CD4-positive, alpha-beta memory T cell (primary cell): ENCODE measurements around the gene PDGFB. TPM values are rescaled to one million over a fixed set of nuclear protein-coding genes. Genes with fewer than 3 reads are reported as not detected.

ENCODE experiments used
- CTCF ChIA-PET: fragments of 350-600 bp; sonication (Branson Sonifier 250); formaldehyde crosslinking; loops from one replicate; lab custom pipeline; 2021; ENCODE audit warnings: inconsistent platforms; ENCODE audit not compliant: partially characterized antibody; lab: Charles Lee
- POLR2A ChIA-PET: fragments of 350-600 bp; sonication (Branson Sonifier 250); formaldehyde crosslinking; loops from one replicate; lab custom pipeline; 2021; ENCODE audit not compliant: partially characterized antibody; lab: Charles Lee
- DNase-seq, 5 donors: peaks; one replicate each; pipeline versions ENCODE4 v3.0.0 to v3.0.0-alpha.2; 2020 to 2022; ENCODE audit warnings: mixed read lengths in 1 of 5
- H3K27ac ChIP-seq: one replicate; pipeline ENCODE4 v1.7.0; 2013; ENCODE audit warnings: low read depth, low read length
- H3K27me3 ChIP-seq: 2 replicates; pipeline ENCODE4 v1.7.0; 2013; ENCODE audit warnings: mild to moderate bottlenecking, low read length, moderate library complexity; ENCODE audit not compliant: insufficient read depth
- H3K36me3 ChIP-seq: 2 replicates; pipeline ENCODE4 v1.7.0; 2013; ENCODE audit warnings: mild to moderate bottlenecking, low read length, moderate library complexity; ENCODE audit not compliant: insufficient read depth
- H3K4me1 ChIP-seq: 2 replicates; pipeline ENCODE4 v1.7.0; 2013; ENCODE audit warnings: mild to moderate bottlenecking, low read length, moderate library complexity; ENCODE audit not compliant: insufficient read depth
- H3K4me3 ChIP-seq, 2 donors: one replicate each; pipeline ENCODE4 v1.7.0; 2013; ENCODE audit warnings: low read length in 2 of 2, mild to moderate bottlenecking in 1 of 2
- H3K9me3 ChIP-seq, 2 donors: one replicate each; pipeline ENCODE4 v1.7.0; 2013; ENCODE audit warnings: low read length in 2 of 2, control low read depth in 1 of 2; ENCODE audit not compliant: control insufficient read depth in 1 of 2
- H3K27ac Mint-ChIP-seq, 7 donors: one replicate each; pipeline ENCODE4 v1.8.0; 2020 to 2021; ENCODE audit warnings: mixed read lengths in 7 of 7, mild to moderate bottlenecking in 6 of 7, inconsistent platforms in 3 of 7, moderate library complexity in 3 of 7
- H3K27me3 Mint-ChIP-seq, 2 donors: one replicate each; pipeline ENCODE4 v1.8.0; 2020 to 2021; ENCODE audit warnings: mixed read lengths in 2 of 2
- H3K36me3 Mint-ChIP-seq, 2 donors: one replicate each; pipeline ENCODE4 v1.8.0; 2020 to 2021; ENCODE audit warnings: mixed read lengths in 2 of 2, inconsistent platforms in 1 of 2, mild to moderate bottlenecking in 1 of 2
- H3K4me1 Mint-ChIP-seq, 4 donors: one replicate each; pipeline ENCODE4 v1.8.0; 2020 to 2021; ENCODE audit warnings: mixed read lengths in 4 of 4, mild to moderate bottlenecking in 1 of 4
- H3K4me3 Mint-ChIP-seq, 8 donors: one replicate each; pipeline ENCODE4 v1.8.0; 2020 to 2021; ENCODE audit warnings: mixed read lengths in 8 of 8, mild to moderate bottlenecking in 7 of 8, moderate library complexity in 6 of 8, inconsistent platforms in 3 of 8
- H3K9me3 Mint-ChIP-seq, 8 donors: one replicate each; pipeline ENCODE4 v1.8.0; 2020 to 2021; ENCODE audit warnings: mixed read lengths in 8 of 8, mild to moderate bottlenecking in 5 of 8, inconsistent platforms in 3 of 8, moderate library complexity in 1 of 8
- intact Hi-C: fragments of 100-400 bp; cut with micrococcal nuclease; formaldehyde crosslinking; loops from one replicate; pipeline ENCODE4 v1.15.1; 2023
- polyA plus RNA-seq, 2 donors: library from polyadenylated mRNA; unstranded; fragments of 300-500 nt; fragmentation: Illumina TruSeq; gene quantifications; one replicate each; pipeline ENCODE4 v1.2.3, GENCODE V29; 2021
- total RNA-seq, 2 experiments: library from RNA; stranded (reverse); gene quantifications; one replicate each; pipeline ENCODE4 v1.2.3, GENCODE V29; 2021

Gene PDGFB
- total and polyA plus RNA-seq, 4 experiments from 2014 or later, result 6.8 to 16.9 (median 13.6) TPM

DNA sequence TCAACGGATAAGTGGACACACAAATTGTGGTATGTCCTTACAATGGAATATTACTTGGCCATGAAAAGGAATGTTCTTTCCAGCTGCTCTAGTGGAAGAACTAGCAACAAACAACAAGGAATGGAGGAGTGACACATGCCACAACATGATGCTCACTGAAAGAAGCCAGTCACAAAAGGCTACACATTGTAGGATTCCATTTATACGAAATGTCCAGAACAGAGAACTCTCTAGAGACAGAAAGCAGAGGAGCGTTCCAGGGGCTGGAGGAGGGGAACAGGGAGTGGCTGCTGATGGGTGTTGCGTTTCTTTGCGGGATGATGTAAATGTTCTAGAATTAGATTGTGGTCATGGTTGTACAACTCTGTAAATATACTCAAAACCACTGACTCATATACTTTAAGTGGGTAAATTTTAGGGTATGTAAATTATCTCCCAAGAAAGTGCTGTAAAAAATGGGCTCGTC is 32.4 kb upstream of the PDGFB start:
- H3K36me3 ChIP-seq, result no peaks in the 10 kb centered on the region
- Mint-ChIP-seq H3K27ac (no peak overlapping the region), H3K36me3 (no peaks in the 10 kb centered on the region), H3K27me3 (peaks cover 3 to 8% of the 10 kb centered on the region in 2 donors), H3K4me3 (no peak overlapping the region), H3K9me3 (peaks cover 0 to 8% (median 3%) of the 10 kb centered on the region in 8 donors), H3K4me1 (peaks cover 0 to 2% (median 0%) of the 10 kb centered on the region in 4 donors)
- no peaks in the 10 kb centered on the region for H3K4me1 ChIP-seq
- H3K4me3 ChIP-seq, result no peak overlapping the region
- ChIA-PET POLR2A (no interaction called here), CTCF (no interaction called here)
- no peaks in the 10 kb centered on the region for H3K9me3 ChIP-seq
- intact Hi-C loops, result no loop called here
- no peaks in the 10 kb centered on the region for H3K27me3 ChIP-seq
- DNase-seq, result no peak
- H3K27ac ChIP-seq, result no peak overlapping the region

DNA sequence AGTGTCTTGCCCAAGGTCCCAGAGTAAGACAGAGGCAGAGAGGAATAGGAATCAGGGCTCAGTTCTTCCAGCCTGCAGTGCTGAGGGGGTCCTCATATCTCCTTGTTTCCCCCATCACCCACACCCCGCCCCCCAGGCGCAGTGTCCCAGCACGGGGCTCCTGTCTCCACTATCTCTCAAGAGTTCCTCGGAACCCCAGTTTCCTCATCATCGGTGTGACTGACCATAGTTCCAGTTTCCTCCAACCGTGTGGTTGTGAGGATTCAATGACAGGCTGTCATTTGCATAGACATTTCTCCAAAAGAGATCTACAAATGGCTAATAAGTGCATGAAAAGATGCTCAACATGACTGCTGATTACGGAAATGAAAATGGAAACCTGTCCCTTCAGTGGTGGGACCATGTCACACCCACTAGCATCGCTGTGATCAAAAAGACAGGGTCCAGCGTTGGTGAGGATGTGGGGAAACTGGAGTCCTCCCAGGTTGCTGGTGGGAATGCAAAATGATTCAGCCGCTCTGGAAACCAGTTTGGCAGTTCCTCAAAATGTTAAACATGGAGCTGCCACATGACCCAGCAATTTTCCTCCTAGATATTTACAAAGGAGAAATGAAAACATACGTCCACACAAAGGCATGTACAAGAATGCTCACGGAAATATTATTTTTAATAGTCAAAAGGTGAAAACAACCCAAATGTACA is 31.8 kb upstream of the PDGFB start:
- CTCF ChIA-PET, result no interaction called here
- H3K27ac Mint-ChIP-seq, result no peak overlapping the region
- H3K4me3 Mint-ChIP-seq, result no peak overlapping the region
- Histone ChIP-seq H3K27ac (no peak overlapping the region), H3K4me3 (no peak overlapping the region), H3K36me3 (no peaks in the 10 kb centered on the region), H3K9me3 (no peaks in the 10 kb centered on the region), H3K27me3 (no peaks in the 10 kb centered on the region), H3K4me1 (no peaks in the 10 kb centered on the region)
- POLR2A ChIA-PET, result no interaction called here
- H3K36me3 Mint-ChIP-seq, result no peaks in the 10 kb centered on the region
- H3K27me3 Mint-ChIP-seq, result peaks cover 3 to 8% of the 10 kb centered on the region in 2 donors
- DNase-seq, result no peak
- intact Hi-C loops, result no loop called here
- H3K9me3 Mint-ChIP-seq, result peaks cover 0 to 8% (median 3%) of the 10 kb centered on the region in 8 donors
- peaks cover 0 to 2% (median 0%) of the 10 kb centered on the region in 4 donors for H3K4me1 Mint-ChIP-seq

DNA sequence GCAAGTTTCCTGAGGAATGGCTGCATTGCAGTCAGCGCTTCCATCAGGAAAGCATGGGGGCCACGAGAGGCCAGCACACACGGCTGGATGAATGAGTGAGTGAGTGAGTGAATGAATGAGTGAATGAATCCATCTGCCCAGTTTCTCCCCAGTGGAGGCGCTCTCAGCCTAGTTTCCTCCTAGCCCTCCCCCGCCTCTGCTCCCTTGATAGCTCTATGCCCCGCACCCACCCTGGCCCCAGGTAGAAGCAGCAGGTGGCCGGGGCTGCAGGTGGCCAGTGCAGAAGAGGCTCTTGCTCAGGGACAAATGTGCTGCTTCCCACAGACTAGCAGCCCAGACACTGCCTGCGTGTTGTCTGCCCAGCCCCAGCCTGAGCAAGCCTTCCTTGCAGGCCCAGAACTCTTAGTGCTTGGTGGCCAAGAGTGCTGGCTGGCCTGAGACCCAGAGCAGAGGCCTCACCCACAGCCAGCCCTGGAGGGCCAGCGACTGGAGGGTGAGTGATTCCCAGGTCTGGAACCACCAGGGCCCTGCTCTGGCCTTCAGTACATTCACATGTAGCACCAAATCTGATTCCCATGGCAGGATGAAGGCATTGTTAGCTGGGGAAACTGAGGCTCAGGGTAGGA is 31.1 kb upstream of the PDGFB start:
- no peak overlapping the region for H3K27ac Mint-ChIP-seq
- no peak overlapping the region for H3K27ac ChIP-seq
- H3K4me1 ChIP-seq, result no peaks in the 10 kb centered on the region
- H3K36me3 ChIP-seq, result no peaks in the 10 kb centered on the region
- peaks cover 0 to 8% (median 3%) of the 10 kb centered on the region in 8 donors for H3K9me3 Mint-ChIP-seq
- no peaks in the 10 kb centered on the region for H3K27me3 ChIP-seq
- intact Hi-C loops, result no loop called here
- H3K4me3 Mint-ChIP-seq, result no peak overlapping the region
- CTCF ChIA-PET, result no interaction called here
- POLR2A ChIA-PET, result no interaction called here
- H3K27me3 Mint-ChIP-seq, result peaks cover 3 to 8% of the 10 kb centered on the region in 2 donors
- H3K4me1 Mint-ChIP-seq, result no peaks in the 10 kb centered on the region
- no peaks in the 10 kb centered on the region for H3K36me3 Mint-ChIP-seq
- no peak for DNase-seq
- no peak overlapping the region for H3K4me3 ChIP-seq
- no peaks in the 10 kb centered on the region for H3K9me3 ChIP-seq

DNA sequence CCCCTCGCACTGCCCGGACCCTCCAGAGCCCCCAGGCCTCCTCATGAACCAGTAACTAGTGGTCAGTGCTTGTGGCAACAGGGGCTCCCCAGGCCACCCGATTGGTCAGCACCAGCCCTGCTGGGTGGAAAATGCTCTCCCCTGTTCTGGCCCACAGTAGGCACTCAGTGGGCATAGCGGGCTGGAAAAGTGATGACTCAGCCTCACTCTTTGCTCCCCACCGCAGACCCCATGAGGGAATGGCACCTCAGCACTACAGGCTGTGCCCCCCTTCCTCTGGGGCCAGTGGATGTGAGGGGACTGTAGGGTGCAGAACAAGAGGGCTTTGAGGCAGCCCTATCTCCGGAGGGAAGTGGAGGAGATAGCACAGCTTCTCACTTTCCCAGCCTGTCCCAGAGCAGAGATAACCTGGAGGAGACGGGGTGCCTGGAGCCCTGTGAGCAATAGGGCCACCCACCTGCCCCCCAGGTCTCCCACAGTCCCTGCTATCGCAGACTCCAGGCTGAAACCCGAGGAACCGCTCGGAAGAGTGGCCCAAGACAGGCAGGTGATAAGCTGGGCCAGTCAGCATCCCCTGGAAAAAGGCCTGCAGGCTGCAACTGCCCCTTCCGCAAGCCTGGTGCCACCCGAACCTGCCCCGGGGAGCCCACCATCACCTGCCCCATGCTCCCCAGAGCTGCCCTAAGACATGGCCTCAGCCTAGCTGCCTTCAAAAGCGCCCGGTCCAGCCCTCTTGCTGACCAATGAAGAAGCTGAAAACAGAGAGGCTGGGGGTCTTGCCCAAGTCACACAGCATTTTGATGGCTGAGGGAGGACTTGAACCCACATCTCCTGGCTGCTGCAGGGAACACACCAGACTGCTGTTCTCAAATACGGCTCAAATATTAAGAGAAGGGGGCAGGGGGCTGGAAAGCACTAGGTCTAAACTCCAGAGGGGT is 29.4 kb upstream of the PDGFB start:
- H3K4me1 Mint-ChIP-seq, result no peaks in the 10 kb centered on the region
- no peaks in the 10 kb centered on the region for H3K36me3 Mint-ChIP-seq
- H3K27ac ChIP-seq, result no peak overlapping the region
- H3K36me3 ChIP-seq, result no peaks in the 10 kb centered on the region
- no peak for DNase-seq
- ChIA-PET CTCF (no interaction called here), POLR2A (no interaction called here)
- H3K27me3 ChIP-seq, result no peaks in the 10 kb centered on the region
- H3K9me3 ChIP-seq, result no peaks in the 10 kb centered on the region
- H3K4me1 ChIP-seq, result no peaks in the 10 kb centered on the region
- no peak overlapping the region for H3K4me3 ChIP-seq
- peaks cover 3 to 5% of the 10 kb centered on the region in 2 donors for H3K27me3 Mint-ChIP-seq
- no peak overlapping the region for H3K27ac Mint-ChIP-seq
- peaks cover 0 to 8% (median 3%) of the 10 kb centered on the region in 8 donors for H3K9me3 Mint-ChIP-seq
- intact Hi-C loops, result no loop called here
- H3K4me3 Mint-ChIP-seq, result no peak overlapping the region

DNA sequence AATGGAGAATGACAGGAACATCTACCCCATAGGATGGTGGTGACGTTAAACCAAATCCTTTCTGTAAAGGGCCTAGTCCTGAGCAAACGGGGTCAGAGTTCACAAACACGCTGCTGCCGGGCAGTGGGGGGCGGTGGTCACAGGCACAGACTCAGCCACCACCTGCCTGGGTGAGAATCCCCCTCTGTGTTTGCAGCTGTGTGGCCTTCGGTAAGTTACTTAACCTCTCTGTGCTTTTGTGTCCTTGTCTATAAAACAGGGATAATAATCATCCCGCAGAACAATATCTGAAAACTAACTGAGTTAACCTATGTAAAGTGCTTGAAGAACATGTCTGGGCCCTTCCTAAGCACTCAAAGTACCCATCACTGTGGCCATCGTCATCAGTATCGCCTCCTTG is 26.0 kb upstream of the PDGFB start:
- Mint-ChIP-seq H3K4me3 (no peak overlapping the region), H3K9me3 (peaks cover 0 to 4% (median 0%) of the 10 kb centered on the region in 8 donors), H3K4me1 (peaks cover 0 to 5% (median 0%) of the 10 kb centered on the region in 4 donors), H3K36me3 (no peaks in the 10 kb centered on the region), H3K27ac (no peak overlapping the region), H3K27me3 (no peaks in the 10 kb centered on the region)
- no peak for DNase-seq
- no peak overlapping the region for H3K27ac ChIP-seq
- H3K4me3 ChIP-seq, result no peak overlapping the region
- H3K27me3 ChIP-seq, result no peaks in the 10 kb centered on the region
- H3K9me3 ChIP-seq, result no peaks in the 10 kb centered on the region
- ChIA-PET POLR2A (no interaction called here), CTCF (no interaction called here)
- intact Hi-C loops, result no loop called here
- no peaks in the 10 kb centered on the region for H3K36me3 ChIP-seq
- no peaks in the 10 kb centered on the region for H3K4me1 ChIP-seq

DNA sequence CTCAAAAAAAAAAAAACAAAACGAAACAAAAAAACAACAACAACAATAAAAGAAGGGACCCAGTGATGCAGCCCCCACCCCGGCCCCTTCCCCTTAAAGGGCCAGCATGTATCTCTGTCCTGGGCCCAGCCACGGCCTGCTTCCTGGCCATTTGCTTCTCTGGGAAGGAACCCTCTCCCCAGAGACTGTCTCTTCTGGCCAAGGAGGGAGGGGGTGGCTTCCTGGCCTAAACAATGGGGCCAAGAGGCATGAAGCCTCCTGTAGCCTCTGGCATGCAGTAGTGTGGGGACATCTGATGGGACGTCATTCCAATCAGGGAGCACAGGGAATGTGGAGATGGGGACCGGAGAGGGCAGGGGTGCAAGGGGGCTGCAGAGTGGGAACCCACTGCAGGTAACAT is 25.5 kb upstream of the PDGFB start:
- H3K4me3 ChIP-seq, result no peak overlapping the region
- ChIA-PET POLR2A (no interaction called here), CTCF (no interaction called here)
- H3K27me3 ChIP-seq, result no peaks in the 10 kb centered on the region
- no peak for DNase-seq
- no peak overlapping the region for H3K27ac ChIP-seq
- no peaks in the 10 kb centered on the region for H3K36me3 ChIP-seq
- Mint-ChIP-seq H3K27me3 (no peaks in the 10 kb centered on the region), H3K4me3 (no peak overlapping the region), H3K27ac (no peak overlapping the region), H3K4me1 (peaks cover 0 to 5% (median 0%) of the 10 kb centered on the region in 4 donors), H3K36me3 (no peaks in the 10 kb centered on the region), H3K9me3 (peaks cover 0 to 2% (median 0%) of the 10 kb centered on the region in 8 donors)
- intact Hi-C loops, result no loop called here
- no peaks in the 10 kb centered on the region for H3K9me3 ChIP-seq
- no peaks in the 10 kb centered on the region for H3K4me1 ChIP-seq
